Fibroblast of upper back skin (primary cell): Measurements from ENCODE around the gene TSHZ3.

Experiments used
- DNase-seq: peaks from one replicate; pipeline ENCODE4 v3.0.0-alpha.2; 2013

Gene TSHZ3

DNA sequence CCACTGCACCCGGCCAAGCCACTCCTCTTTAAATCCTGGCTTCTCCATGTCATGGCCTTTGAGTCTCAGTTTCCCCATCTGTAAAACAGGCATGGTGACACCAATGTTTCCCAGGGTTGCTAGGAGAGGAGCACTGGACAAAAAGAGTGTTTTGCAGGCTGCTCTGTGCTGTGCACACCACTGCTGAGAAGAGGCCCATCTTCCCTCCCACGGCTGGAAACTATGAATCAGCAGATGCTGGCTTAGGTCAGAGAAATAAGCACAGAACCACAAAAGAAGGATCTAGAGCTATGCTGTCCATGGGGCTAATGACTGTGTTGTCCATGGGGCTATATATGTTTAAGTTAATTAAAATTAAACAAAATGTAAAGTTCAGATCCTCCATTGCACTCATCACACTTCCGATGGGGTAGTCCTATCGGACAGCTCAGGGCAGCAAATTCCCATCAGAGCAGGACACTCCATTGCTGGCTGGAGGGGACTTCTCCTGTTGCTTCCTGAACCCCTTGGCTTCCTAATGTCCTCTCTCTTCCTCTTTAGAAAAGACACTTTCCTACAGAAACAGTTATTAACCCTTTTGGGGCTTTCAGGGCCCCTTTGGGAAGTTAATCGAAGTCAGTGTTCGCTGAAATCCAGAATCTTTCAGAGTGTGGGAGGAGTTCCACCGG is 37.1 kb downstream of the TSHZ3 start:
- DNase-seq, result peak; percentile 90

GRCh38 chr19:31310432-31311133 is 38.7 kb downstream of the TSHZ3 start:
- no peak for DNase-seq

DNA sequence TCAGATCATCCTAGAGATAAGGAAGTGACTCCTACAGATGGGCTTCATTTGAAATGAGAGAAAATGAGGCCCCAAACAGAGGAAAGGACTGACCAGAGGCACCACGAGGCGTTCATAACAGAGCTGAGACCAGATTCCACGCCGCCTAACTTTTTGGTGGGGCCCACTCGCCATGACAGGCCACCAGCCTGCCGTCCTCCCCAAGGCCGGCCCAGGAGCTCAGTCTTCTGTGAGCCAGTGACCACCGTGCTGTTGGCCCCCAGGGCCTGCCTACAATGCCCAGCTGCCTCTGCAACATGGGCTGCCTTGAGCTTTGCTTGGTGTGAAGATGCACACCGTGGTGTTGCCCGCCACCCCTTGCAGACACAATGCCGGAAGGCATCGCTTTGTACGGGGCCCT is 40.5 kb downstream of the TSHZ3 start:
- DNase-seq, result no peak

GRCh38 chr19:31307071-31307669 is 42.1 kb downstream of the TSHZ3 start:
- no peak for DNase-seq

- no peak for DNase-seq
Measured at GRCh38 chr19:31306006-31306753, 43.1 kb downstream of the TSHZ3 start.

- DNase-seq, result no peak
Measured at GRCh38 chr19:31304831-31305312, 44.4 kb downstream of the TSHZ3 start.

- DNase-seq, result no peak
Measured at GRCh38 chr19:31303262-31303815, 45.9 kb downstream of the TSHZ3 start.

GRCh38 chr19:31301306-31301980 is 47.8 kb downstream of the TSHZ3 start:
- no peak for DNase-seq

DNA sequence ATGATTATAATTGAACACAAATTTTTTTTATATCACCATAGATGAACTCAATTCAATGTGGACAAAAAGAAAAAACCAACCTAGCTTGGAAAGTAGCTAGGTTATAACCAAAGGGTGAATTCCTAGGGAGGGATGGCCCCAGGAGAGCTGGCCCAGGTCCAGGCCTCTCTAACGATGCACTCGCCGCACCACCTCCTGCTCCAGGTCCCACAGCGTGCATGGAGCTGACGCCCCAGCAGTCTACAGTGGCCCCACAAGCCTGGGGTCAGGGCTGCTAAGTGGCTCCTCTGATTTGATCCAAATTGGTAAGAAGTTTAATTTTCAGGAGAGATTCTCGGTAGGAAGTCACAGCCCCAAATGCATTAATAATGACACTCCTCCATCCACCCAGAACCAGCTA is 48.8 kb downstream of the TSHZ3 start:
- no peak for DNase-seq

- DNase-seq, result no peak
Measured at GRCh38 chr19:31299665-31300064, 49.6 kb downstream of the TSHZ3 start.

- no peak for DNase-seq
Measured at GRCh38 chr19:31297991-31298390, 51.2 kb downstream of the TSHZ3 start.

DNA sequence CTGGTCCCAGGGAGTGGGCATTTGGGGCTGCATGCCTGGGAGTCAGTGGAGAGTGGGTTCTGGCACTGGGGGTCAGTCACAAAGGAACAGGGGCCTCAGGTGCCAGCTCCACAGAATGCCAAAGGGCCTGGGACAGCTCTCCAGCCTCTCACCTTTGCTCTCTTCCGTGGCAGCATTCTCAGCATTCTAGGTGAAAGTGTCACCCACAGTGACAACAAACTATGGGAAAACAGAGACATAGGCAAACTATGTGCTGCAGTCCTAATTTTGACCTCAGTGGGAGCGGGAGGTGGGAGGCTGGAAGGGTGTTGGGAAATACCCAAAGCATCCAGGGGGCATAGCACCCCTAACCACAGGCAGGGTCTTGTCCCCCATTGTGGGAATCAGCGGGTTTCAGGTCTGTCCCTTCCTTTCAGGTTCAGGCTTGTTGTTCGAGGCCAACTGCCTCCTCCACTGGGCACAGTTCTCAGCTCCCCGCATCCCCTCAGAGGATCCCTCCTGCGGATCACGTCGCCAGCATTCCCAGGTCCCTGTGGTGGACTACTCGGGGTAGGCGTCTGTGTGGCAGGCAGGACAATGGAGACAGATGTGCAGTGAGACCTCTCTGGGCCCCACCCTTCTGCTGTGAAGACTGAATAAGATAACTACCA is 52.4 kb downstream of the TSHZ3 start:
- DNase-seq, result no peak

GRCh38 chr19:31294189-31294588 is 55.0 kb downstream of the TSHZ3 start:
- no peak for DNase-seq

GRCh38 chr19:31292639-31293185 is 56.5 kb downstream of the TSHZ3 start:
- no peak for DNase-seq

GRCh38 chr19:31290931-31291590 is 58.2 kb downstream of the TSHZ3 start:
- DNase-seq, result no peak

DNA sequence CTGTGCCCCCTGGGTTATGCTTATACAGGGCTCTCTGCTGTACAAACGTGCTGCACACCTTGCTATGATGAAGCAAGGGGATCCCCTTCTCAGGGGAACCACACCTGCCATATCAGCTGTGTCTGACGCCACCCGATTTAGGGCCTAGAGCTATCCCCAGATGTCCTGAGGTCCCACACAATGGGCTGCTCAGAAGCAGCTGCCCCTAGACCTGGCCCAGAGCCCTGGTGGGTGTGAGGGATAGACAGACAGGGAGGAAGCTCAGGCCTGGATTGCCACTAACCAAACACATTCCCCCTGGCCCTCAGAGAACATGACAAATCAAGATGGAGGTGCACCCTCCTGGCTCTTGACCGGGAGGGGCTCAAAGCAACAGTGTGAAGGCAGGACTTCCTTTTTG is 59.3 kb downstream of the TSHZ3 start:
- DNase-seq, result no peak

DNA sequence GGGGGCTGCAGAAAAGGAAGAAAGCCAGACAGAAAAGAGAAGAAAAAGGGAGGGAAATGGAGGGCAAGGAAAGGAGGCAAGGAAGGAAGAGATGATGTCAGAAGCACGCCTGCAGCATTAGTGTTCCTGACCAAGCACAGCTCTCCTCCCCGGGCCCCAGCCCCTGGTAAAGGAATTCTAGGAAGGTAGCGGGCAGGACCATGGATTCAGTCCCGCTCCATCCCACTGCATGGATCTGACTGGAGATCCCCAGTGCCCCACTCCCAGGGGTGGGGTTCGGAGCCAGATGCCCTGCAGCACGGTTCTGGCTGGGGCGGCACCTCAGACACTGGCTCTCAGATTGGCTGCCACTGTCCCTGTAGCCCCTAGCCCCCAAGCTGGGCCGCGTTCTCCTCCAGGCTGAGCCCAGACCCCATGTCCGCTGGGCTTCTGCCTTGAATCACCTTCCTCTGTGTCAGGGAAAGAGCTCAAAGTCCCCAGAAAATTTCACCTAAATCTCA is 59.8 kb downstream of the TSHZ3 start:
- DNase-seq, result no peak

DNA sequence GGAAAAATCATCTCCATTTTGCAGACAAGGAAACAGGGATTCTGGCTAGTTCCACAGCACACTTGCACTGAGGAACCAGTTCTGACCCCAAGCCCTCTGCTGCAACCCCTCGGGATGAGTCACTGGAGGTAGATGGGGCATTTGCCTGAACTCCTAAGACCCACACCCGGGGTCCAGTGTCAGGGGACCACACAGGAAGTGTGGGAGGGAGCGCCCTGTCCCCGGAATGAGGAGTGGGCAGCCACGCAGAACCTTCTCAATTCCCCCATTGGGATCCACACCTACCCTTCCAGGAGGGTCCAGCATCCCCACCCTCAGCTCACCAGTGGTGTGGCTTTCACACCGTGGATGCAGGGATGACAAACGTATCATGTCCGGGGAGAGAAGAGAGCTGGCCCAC is 62.7 kb downstream of the TSHZ3 start:
- no peak for DNase-seq

DNA sequence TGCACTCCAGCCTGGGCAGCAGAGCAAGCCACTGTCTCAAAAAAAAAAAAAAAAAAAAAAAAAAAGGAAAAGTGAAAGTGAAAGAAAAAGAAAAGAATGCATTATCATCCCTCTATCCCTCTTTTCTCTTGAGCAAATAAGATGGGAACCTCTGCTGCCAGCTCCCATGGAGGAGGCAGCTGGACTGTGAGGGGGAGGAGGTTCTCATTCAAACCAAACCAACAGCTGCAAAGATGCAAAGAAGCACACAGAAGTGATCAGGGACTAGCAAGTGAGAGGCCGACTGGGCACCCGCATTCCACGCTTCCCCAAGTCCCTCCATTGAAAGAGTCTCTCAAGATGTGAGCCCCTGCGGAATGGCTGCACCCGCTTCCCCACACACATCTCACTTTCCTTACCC is 63.5 kb downstream of the TSHZ3 start:
- DNase-seq, result peak; percentile 46

DNA sequence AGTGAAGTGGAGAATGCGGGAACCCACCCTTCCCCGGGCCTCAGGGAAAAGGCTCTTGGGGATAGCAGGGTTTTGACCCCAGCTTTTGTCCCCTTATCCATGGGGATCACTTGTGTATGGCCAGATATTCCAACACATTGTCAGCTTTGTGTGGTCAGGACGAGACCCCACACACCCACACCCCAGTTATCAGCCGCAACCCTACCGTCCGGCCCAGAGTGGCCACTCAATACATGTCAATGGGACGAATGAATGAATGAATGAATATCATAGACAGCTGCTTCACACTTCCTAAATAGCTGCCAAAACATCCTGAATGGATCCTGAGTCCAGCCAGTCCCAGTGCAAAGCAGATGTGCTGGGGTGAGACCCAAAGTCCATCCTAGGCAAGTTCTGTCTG is 64.6 kb downstream of the TSHZ3 start:
- no peak for DNase-seq

DNA sequence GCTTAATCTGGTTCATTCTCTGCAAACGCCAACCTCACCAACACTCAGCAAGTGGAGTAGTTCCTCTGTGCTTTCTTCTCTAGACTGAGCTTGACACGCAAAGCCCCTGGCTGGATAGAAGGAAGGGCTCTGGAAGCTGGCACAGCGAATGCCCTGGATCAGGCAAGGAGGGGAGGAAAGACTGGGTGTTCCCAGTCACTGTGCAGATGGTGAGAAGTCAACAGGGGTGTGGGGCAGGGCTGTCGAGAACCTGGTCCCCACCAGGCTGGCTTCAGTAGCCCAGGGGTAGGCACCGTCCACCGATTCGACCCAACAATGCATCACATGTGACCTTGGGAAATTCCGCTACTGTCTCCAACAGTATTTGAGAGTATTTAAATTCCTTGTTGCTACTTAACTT is 65.5 kb downstream of the TSHZ3 start:
- no peak for DNase-seq
